Nephron (organoid): Measurements from ENCODE around the gene SH3RF2.

Source experiments
- H3K27ac Mint-ChIP-seq, 3 experiments: 2 replicates each; pipeline ENCODE4 v1.8.0; 2020; ENCODE audit warnings: mixed read lengths in 3 of 3, mild to moderate bottlenecking in 2 of 3, moderate library complexity in 1 of 3
- H3K27me3 Mint-ChIP-seq: 2 replicates; pipeline ENCODE4 v1.8.0; 2021; ENCODE audit warnings: low read depth, mild to moderate bottlenecking, moderate library complexity, mixed read lengths
- H3K36me3 Mint-ChIP-seq: 2 replicates; pipeline ENCODE4 v1.8.0; 2020; ENCODE audit warnings: low read depth, mixed read lengths
- H3K4me1 Mint-ChIP-seq: 2 replicates; pipeline ENCODE4 v1.8.0; 2020; ENCODE audit warnings: mixed read lengths
- H3K4me3 Mint-ChIP-seq, 3 experiments: 2 replicates each; pipeline ENCODE4 v1.8.0; 2020; ENCODE audit warnings: mild to moderate bottlenecking in 3 of 3, mixed read lengths in 3 of 3, moderate library complexity in 2 of 3
- H3K9me3 Mint-ChIP-seq: 2 replicates; pipeline ENCODE4 v1.8.0; 2020; ENCODE audit warnings: mixed read lengths
- CTCF ChIP-seq, 3 experiments: fragments of 200-600 bp; sonication (generic); IDR thresholded peaks; one replicate each; pipeline ENCODE4 v1.5.0; 2021; ENCODE audit warnings: antibody characterized with exemption in 3 of 3; ENCODE audit not compliant: unreplicated experiment in 3 of 3

Gene SH3RF2

GRCh38 chr5:146073239-146073900, 137.0 kb downstream of the SH3RF2 start:
- H3K4me1 Mint-ChIP-seq: peaks cover 49% of the 10 kb centered on the region
- no peak for TF ChIP-seq CTCF (IDR thresholded peaks at IDR 0.05; ENCODE audit: unreplicated experiment in 3 of 3)
- H3K4me3 Mint-ChIP-seq: no peak overlapping the region
- peaks cover 42% of the 10 kb centered on the region for H3K27me3 Mint-ChIP-seq
- H3K36me3 Mint-ChIP-seq: no peaks in the 10 kb centered on the region
- no peaks in the 10 kb centered on the region for H3K9me3 Mint-ChIP-seq
- no peak overlapping the region for H3K27ac Mint-ChIP-seq

- H3K36me3 Mint-ChIP-seq: no peaks in the 10 kb centered on the region
- no peak for TF ChIP-seq CTCF (IDR thresholded peaks at IDR 0.05; ENCODE audit: unreplicated experiment in 3 of 3)
- H3K27ac Mint-ChIP-seq: peak overlapping the region in 2 of 3 experiments; percentile 77 to 81
- H3K27me3 Mint-ChIP-seq: peaks cover 61% of the 10 kb centered on the region
- no peak overlapping the region for H3K4me3 Mint-ChIP-seq
- no peaks in the 10 kb centered on the region for H3K9me3 Mint-ChIP-seq
- peaks cover 42% of the 10 kb centered on the region for H3K4me1 Mint-ChIP-seq
These were observed 139.7 kb downstream of the SH3RF2 start for GRCh38 chr5:146076028-146076427.

- Mint-ChIP-seq H3K9me3 (no peaks in the 10 kb centered on the region), H3K36me3 (no peaks in the 10 kb centered on the region), H3K4me3 (no peak overlapping the region), H3K27me3 (peaks cover 62% of the 10 kb centered on the region), H3K4me1 (peaks cover 42% of the 10 kb centered on the region), H3K27ac (peak overlapping the region in 2 of 3 experiments; percentile 77 to 81)
- no peak for TF ChIP-seq CTCF (IDR thresholded peaks at IDR 0.05; ENCODE audit: unreplicated experiment in 3 of 3)
These were observed 140.1 kb downstream of the SH3RF2 start for GRCh38 chr5:146076455-146076854.

GRCh38 chr5:146078566-146078965, 142.2 kb downstream of the SH3RF2 start:
- TF ChIP-seq CTCF (IDR thresholded peaks at IDR 0.05; ENCODE audit: unreplicated experiment in 3 of 3): no peak
- Mint-ChIP-seq H3K4me1 (peaks cover 42% of the 10 kb centered on the region), H3K9me3 (no peaks in the 10 kb centered on the region), H3K36me3 (no peaks in the 10 kb centered on the region), H3K27me3 (peaks cover 48% of the 10 kb centered on the region), H3K4me3 (no peak overlapping the region), H3K27ac (no peak overlapping the region)

- TF ChIP-seq CTCF (IDR thresholded peaks at IDR 0.05; ENCODE audit: unreplicated experiment in 3 of 3): no peak
- Mint-ChIP-seq H3K36me3 (no peaks in the 10 kb centered on the region), H3K4me3 (no peak overlapping the region), H3K27me3 (peaks cover 38% of the 10 kb centered on the region), H3K9me3 (no peaks in the 10 kb centered on the region), H3K4me1 (peaks cover 47% of the 10 kb centered on the region), H3K27ac (no peak overlapping the region)
These were observed 143.5 kb downstream of the SH3RF2 start for GRCh38 chr5:146079695-146080373.
